Neural cell (in vitro differentiated cells): ENCODE results near the gene HOXC13. TPM values are rescaled to one million over a fixed set of nuclear protein-coding genes. Genes with fewer than 3 reads are reported as not detected.

ENCODE experiments used
- H2AFZ ChIP-seq: fragments of 200-600, 300-800 bp; sonication (generic), shearing (Covaris generic); 2 replicates; pipeline ENCODE4 v1.6.0; 2014; ENCODE audit warnings: low read depth, mild to moderate bottlenecking, antibody characterized with exemption, low read length, moderate library complexity
- H3F3A ChIP-seq: fragments of 200-600 bp; shearing (Covaris generic); 2 replicates; pipeline ENCODE4 v1.6.1; 2016; ENCODE audit warnings: mild to moderate bottlenecking, moderate library complexity, mixed read lengths, antibody characterized with exemption, low read length; ENCODE audit not compliant: insufficient read depth, poor library complexity, severe bottlenecking
- H3K27ac ChIP-seq: fragments of 200-600, 300-800 bp; sonication (generic), shearing (Covaris generic); 2 replicates; pipeline ENCODE4 v1.5.1; 2014; ENCODE audit warnings: mild to moderate bottlenecking, low read length, moderate library complexity
- H3K27me3 ChIP-seq: fragments of 300-800, 200-600 bp; sonication (generic), shearing (Covaris generic); 2 replicates; pipeline ENCODE4 v1.6.0; 2014; ENCODE audit warnings: mild to moderate bottlenecking, low read depth, low read length, moderate library complexity; ENCODE audit not compliant: insufficient read depth
- H3K36me3 ChIP-seq: fragments of 300-800, 200-600 bp; sonication (generic), shearing (Covaris generic); 2 replicates; pipeline ENCODE4 v1.5.1; 2014; ENCODE audit warnings: mild to moderate bottlenecking, antibody characterized with exemption, low read length, moderate library complexity; ENCODE audit not compliant: insufficient read depth
- H3K4me2 ChIP-seq: fragments of 300-800, 200-600 bp; sonication (generic), shearing (Covaris generic); 2 replicates; pipeline ENCODE4 v1.6.0; 2014; ENCODE audit warnings: mild to moderate bottlenecking, low read length
- H3K4me3 ChIP-seq: fragments of 300-800, 200-600 bp; sonication (generic), shearing (Covaris generic); 2 replicates; pipeline ENCODE4 v1.5.1; 2014; ENCODE audit warnings: mild to moderate bottlenecking, low read length, moderate library complexity
- H3K79me2 ChIP-seq: fragments of 200-600 bp; shearing (Covaris generic); replicated peaks from 2 replicates; pipeline ENCODE4 v1.6.0; 2014; ENCODE audit warnings: mild to moderate bottlenecking, low read length, moderate library complexity; ENCODE audit not compliant: insufficient read depth
- H3K9ac ChIP-seq: fragments of 300-800, 200-600 bp; sonication (generic), shearing (Covaris generic); 2 replicates; pipeline ENCODE4 v1.6.1; 2016; ENCODE audit warnings: mild to moderate bottlenecking, low read length, mixed read lengths
- H3K9me2 ChIP-seq: fragments of 200-600 bp; shearing (Covaris generic); 2 replicates; pipeline ENCODE4 v1.6.1; 2016; ENCODE audit warnings: mild to moderate bottlenecking, low read length, mixed read lengths; ENCODE audit not compliant: insufficient read depth
- H3K9me3 ChIP-seq: fragments of 200-600, 300-800 bp; sonication (generic), shearing (Covaris generic); 2 replicates; pipeline ENCODE4 v1.6.1; 2016; ENCODE audit warnings: mild to moderate bottlenecking, mixed run types, low read length, moderate library complexity, mixed read lengths
- H4K20me1 ChIP-seq: fragments of 200-600 bp; shearing (Covaris generic); 2 replicates; pipeline ENCODE4 v1.6.1; 2016; ENCODE audit warnings: mild to moderate bottlenecking, mixed run types; ENCODE audit not compliant: insufficient read depth
- EZH2 ChIP-seq: fragments of 200-600, 300-800 bp; shearing (Covaris generic), sonication (generic); IDR thresholded peaks from 2 replicates; pipeline ENCODE4 v1.6.1; 2014; ENCODE audit warnings: antibody characterized with exemption, low read length, borderline replicate concordance, mild to moderate bottlenecking; ENCODE audit not compliant: insufficient read depth, poor library complexity, severe bottlenecking
- POLR2AphosphoS5 ChIP-seq: IDR thresholded peaks from 2 replicates; pipeline ENCODE4 v1.6.1; 2012
- RAD21 ChIP-seq: fragments of 450-650 bp; conservative IDR thresholded peaks from 2 replicates; pipeline ENCODE4 v1.6.1; 2014; ENCODE audit warnings: antibody characterized with exemption, mild to moderate bottlenecking, moderate library complexity
- REST ChIP-seq: IDR thresholded peaks from 2 replicates; pipeline ENCODE4 v1.6.1; 2012; ENCODE audit warnings: borderline replicate concordance
- SMC3 ChIP-seq: fragments of 450-650 bp; conservative IDR thresholded peaks from 2 replicates; pipeline ENCODE4 v1.6.1; 2014; ENCODE audit warnings: antibody characterized with exemption, mild to moderate bottlenecking, moderate library complexity; ENCODE audit not compliant: poor library complexity
- TAF1 ChIP-seq: IDR thresholded peaks from 2 replicates; pipeline ENCODE4 v1.6.1; 2012; ENCODE audit warnings: low read depth
- polyA plus RNA-seq: library from polyadenylated mRNA; depleted of rRNA; stranded (reverse); fragments of >200 nt; gene quantifications from 2 replicates; pipeline ENCODE4 v1.2.3, GENCODE V29; 2014

HOXC13 gene
- polyA plus RNA-seq, 1 donor from 2014 or later, result not detected

GRCh38 chr12:53983950-53984572 lies 45.4 kb downstream of the HOXC13 start:
- H3K27me3 ChIP-seq, result peaks cover 100% of the 10 kb centered on the region
- no peak overlapping the region for H3K4me2 ChIP-seq
- H3K4me3 ChIP-seq, result no peak overlapping the region
- no peaks in the 10 kb centered on the region for H3F3A ChIP-seq
- no peaks in the 10 kb centered on the region for H3K36me3 ChIP-seq
- no peaks in the 10 kb centered on the region for H3K9me2 ChIP-seq
- H2AFZ ChIP-seq, result no peak overlapping the region
- H3K79me2 ChIP-seq, result no peaks in the 10 kb centered on the region
- no peak overlapping the region for H3K27ac ChIP-seq
- H4K20me1 ChIP-seq, result no peaks in the 10 kb centered on the region
- H3K9ac ChIP-seq, result no peak overlapping the region
- H3K9me3 ChIP-seq, result no peaks in the 10 kb centered on the region
- TF ChIP-seq EZH2 (peak; percentile 30), REST (no peak), TAF1 (no peak)

DNA sequence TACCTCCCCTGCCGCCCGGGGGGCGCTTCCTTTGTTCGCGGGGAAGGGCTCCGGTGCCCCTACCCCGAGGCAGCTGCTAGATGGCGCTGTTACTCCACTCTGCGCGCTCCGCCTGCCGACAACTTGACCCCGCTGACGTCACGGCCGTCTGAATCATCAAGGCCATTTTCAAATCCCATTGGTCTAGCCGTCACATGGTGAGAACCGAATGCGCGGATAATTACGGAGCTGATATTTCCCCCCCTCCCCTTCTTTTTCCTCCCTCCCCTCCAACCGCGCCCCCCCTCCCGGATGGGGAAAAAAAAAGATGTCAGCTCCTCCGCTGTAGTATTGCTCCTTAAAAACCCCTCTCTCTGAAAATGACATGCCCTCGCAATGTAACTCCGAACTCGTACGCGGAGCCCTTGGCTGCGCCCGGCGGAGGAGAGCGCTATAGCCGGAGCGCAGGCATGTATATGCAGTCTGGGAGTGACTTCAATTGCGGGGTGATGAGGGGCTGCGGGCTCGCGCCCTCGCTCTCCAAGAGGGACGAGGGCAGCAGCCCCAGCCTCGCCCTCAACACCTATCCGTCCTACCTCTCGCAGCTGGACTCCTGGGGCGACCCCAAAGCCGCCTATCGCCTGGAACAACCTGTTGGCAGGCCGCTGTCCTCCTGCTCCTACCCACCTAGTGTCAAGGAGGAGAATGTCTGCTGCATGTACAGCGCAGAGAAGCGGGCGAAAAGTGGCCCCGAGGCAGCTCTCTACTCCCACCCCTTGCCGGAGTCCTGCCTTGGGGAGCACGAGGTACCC lies 46.5 kb downstream of the HOXC13 start, which contains the start of gene HOXC10:
HOXC10 (plus strand) TSS at position 246 of the 791 bp plus-strand sequence; CDS start at position 360, 114 bp downstream.
- no peaks in the 10 kb centered on the region for H3K36me3 ChIP-seq
- H3K4me3 ChIP-seq, result peak within 1 kb of the TSS; percentile 52
- H3K9me3 ChIP-seq, result no peaks in the 10 kb centered on the region
- H4K20me1 ChIP-seq, result no peaks in the 10 kb centered on the region
- no peak within 1 kb of the TSS for H2AFZ ChIP-seq
- no peaks in the 10 kb centered on the region for H3F3A ChIP-seq
- H3K9ac ChIP-seq, result no peak within 1 kb of the TSS
- H3K27me3 ChIP-seq, result peaks cover 100% of the 10 kb centered on the region
- H3K79me2 ChIP-seq, result no peaks in the 10 kb centered on the region
- H3K9me2 ChIP-seq, result no peaks in the 10 kb centered on the region
- H3K27ac ChIP-seq, result no peak within 1 kb of the TSS
- no peak within 1 kb of the TSS for H3K4me2 ChIP-seq
- TF ChIP-seq RAD21 (peak; percentile 37), POLR2AphosphoS5 (no peak)

DNA sequence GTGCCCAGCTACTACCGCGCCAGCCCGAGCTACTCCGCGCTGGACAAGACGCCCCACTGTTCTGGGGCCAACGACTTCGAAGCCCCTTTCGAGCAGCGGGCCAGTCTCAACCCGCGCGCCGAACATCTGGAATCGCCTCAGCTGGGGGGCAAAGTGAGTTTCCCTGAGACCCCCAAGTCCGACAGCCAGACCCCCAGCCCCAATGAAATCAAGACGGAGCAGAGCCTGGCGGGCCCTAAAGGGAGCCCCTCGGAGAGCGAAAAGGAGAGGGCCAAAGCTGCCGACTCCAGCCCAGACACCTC lies 47.0 kb downstream of the HOXC13 start:
- no peaks in the 10 kb centered on the region for H3K9me3 ChIP-seq
- peaks cover 100% of the 10 kb centered on the region for H3K27me3 ChIP-seq
- H3K9ac ChIP-seq, result no peak overlapping the region
- H3K79me2 ChIP-seq, result no peaks in the 10 kb centered on the region
- no peak overlapping the region for H3K27ac ChIP-seq
- no peaks in the 10 kb centered on the region for H3K9me2 ChIP-seq
- H4K20me1 ChIP-seq, result no peaks in the 10 kb centered on the region
- TF ChIP-seq SMC3, result no peak
- no peak for TF ChIP-seq TAF1
- peak; percentile 45 for TF ChIP-seq EZH2
- H3K36me3 ChIP-seq, result no peaks in the 10 kb centered on the region
- no peak overlapping the region for H3K4me3 ChIP-seq
- no peak overlapping the region for H2AFZ ChIP-seq
- no peak overlapping the region for H3K4me2 ChIP-seq
- no peaks in the 10 kb centered on the region for H3F3A ChIP-seq
